CD1c-positive myeloid dendritic cell (primary cell): ENCODE data around the gene ZSWIM4.

Experiments
- DNase-seq: peaks from one replicate; pipeline ENCODE4 v3.0.0-alpha.2; 2016; ENCODE audit errors: extremely low spot score

Gene ZSWIM4

GRCh38 chr19:13794757-13795589 lies at the start of gene ZSWIM4:
ZSWIM4 (plus strand) TSS chr19:13795443; CDS start chr19:13795649, 206 bp downstream.
- peak; percentile 98 for DNase-seq

- no peak for DNase-seq
These were observed 48.2 kb upstream of the ZSWIM4 start for GRCh38 chr19:13747098-13747453.

DNA sequence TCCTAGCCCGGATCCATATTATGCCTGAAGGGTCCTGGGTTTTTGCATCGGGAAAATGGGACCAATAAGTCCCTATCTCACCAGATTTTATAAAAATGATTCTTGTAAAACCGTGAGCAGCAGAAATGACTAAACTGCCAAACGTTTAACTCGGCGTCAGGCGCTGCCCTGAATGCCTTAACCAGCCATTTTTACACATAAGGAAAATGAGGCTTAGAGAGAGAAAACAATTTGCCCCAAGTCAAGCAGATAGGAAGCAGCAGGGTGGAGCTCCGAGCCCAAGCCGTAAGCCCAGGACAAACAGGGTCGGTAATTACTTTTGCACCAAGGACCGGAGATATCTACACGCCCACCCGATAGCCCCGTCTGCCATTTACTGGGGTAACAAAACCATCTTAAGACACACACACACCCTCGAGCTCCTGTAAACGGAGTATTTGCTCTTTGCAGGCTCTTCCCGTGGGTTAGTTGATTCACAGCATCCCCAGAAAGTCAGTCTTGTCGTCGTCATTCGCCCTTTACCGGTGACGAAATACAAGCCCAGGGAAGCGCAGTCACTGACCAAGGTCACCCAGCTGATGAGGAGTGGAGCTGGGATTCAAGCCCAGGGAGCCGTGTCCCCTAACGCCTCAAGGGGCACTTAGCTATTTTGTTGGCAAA lies 46.9 kb upstream of the ZSWIM4 start:
- peak; percentile 26 for DNase-seq

DNA sequence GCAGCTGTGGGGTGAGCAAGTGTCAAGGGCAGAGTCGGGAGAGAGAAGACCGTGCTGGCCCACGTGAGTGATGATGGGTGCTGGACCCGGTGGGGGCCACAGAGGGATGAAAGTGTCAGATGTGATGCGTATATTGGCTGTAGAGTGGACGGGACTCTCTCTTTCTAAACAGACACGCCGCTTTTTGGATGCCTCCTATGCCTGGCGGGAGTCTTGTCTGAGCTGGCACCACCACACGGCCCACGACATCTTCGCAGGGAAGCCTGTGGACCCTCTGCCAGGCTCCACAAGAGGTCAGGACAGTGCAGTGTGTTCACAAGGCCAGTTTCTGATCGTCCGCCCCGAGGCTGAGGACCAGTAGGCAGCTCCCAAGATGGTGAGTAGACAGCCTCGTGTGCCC lies 43.8 kb upstream of the ZSWIM4 start:
- DNase-seq, result no peak

- DNase-seq, result peak; percentile 37
These were observed 41.6 kb upstream of the ZSWIM4 start for GRCh38 chr19:13753622-13754021.

DNA sequence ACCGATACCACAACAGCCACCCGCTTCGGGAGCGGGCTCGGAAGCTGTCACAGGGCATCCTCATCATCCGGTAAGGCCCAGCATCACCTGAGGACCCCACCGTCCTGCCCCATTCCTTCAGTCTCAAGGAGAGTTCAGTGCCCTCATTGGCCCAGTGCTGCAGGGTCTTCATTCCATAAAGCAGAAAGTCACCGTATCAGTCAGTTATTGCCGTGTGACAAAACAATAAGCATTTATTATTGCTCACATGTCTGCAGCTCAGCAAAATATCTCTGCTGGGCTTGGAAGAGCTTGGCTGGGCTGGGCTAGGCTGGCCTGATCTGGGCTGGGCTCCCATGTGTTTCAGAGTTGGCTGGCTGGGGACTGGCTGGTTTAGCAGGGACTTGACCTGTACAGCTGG lies 39.0 kb upstream of the ZSWIM4 start:
- DNase-seq, result no peak

DNA sequence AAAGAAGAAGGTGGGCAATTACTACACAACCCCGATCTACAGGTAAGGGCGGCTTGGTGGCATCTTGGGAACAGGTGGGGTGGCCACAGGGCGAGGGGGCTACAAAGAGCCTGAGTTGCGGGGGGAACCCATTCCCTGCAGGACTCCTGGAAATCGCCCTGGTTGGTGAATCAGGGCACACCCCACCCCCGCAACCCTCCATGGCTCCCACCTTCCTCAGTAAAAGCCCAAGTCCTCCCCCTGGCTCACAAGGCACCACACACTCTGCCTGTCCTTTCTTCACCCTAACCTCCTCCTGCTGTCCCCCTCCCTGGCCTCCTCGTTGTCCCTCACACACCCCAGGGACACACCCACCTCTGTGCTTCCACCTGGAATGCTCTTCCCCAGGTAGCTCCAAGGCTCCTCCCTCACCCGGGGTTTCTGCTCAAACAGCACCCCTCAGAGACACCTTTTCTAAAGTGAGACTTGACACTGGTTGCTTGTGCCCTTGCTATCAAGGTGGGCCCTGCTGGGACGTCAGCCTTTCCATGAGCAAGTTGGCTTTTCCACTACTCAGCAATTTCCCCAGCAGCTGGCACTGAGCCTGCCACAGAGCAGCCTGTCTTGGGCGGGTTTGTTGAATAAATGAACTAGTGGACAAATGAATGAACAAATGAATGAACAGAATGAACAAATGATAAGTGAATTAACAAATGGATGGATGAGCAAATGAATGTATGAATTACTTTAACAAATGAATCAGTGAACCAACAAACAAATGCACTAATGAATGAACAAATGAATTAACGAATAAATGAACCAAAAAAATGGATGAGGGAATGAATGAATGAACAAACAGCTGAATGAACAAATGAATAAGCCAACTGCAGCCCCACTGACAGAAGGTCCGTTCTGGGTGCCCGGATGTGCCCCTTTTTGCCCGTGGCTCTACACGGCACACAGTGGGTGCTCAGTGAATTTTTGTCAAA lies 37.2 kb upstream of the ZSWIM4 start:
- no peak for DNase-seq

GRCh38 chr19:13758795-13759194 lies 36.4 kb upstream of the ZSWIM4 start:
- DNase-seq, result no peak

DNA sequence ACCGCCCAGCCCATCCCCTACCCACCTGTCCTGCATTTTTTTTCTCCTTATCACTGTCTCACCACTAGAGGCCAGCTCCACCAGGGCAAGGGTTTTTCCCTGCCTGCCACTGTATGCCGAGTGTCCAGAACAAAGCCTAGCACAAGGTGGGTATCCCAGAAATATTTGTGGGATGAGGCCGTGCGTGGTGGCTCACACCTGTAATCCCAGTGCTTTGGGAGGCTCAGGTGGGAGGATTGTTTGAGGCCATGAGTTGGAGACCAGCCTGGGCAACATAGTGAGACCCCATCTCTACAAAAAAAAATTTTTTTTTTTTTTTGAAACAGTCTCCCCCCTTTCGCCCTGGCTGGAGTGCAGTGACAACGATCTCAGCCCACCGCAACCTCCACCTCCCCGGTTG lies 33.8 kb upstream of the ZSWIM4 start:
- DNase-seq, result no peak

DNA sequence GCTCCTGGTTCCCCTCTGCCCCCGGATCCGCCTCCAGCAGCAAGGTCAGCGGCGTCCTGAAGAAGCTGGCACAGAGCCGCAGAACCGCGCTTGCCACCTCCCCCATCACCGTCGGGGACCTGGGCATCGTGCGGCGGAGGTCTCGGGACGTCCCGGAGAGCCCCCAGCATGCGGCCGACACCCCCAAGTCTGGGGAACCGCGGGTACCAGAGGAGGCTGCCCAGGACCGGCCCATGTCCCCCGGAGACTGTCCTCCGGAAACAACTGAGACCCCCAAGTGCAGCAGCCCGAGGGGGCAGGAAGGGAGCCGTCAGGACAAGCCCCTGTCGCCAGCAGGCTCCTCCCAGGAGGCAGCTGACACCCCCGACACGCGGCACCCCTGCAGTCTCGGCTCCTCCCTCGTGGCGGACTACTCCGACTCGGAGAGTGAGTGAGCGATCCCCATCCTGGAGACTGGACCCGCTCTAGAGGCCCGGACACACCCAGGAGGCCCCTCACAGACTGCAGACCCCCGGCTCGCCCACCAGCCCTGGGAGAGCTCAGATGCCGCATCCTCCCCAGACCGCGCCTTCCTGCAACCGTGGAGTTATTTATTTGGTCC lies 32.5 kb upstream of the ZSWIM4 start:
- no peak for DNase-seq

- no peak for DNase-seq
These were observed 32.0 kb upstream of the ZSWIM4 start for GRCh38 chr19:13763265-13763664.

DNA sequence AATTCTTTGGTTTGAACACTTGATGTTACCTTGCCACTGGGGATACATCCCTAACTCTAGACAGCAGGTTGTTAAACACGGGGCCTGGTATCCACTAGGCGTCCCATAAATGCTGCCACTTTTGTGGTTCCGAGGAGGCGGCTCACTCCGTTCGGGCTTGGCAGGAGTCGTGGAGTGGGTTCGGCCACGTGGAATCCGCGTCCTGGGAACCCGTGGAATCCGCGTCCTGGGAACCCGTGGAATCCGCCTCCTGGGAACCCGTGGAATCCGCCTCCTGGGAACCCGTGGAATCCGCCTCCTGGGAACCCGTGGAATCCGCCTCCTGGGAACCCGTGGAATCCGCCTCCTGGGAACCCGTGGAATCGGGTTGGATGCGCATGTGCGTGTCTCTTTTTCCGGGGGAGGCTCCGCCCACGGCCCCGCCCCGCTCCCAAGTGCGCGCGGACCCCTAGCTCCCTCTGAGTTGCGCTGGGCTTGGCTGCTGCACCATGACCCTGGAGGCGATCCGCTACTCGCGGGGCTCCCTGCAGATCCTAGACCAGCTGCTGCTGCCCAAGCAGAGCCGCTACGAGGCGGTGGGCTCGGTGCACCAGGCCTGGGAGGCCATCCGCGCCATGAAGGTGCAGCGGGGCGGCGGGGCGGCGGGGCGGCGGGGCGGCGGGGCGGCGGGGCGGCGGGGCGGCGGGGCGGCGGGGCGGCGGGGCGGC lies 31.0 kb upstream of the ZSWIM4 start, which contains the start of gene MRI1:
Gene MRI1 (plus strand): TSS at position 422 of the 707 bp plus-strand sequence. CDS start 67 bp downstream, at position 489.
- peak; percentile 42 for DNase-seq

- peak; percentile 44 for DNase-seq
These were observed 30.3 kb upstream of the ZSWIM4 start for GRCh38 chr19:13764821-13765394.

GRCh38 chr19:13765395-13766094 lies 29.7 kb upstream of the ZSWIM4 start:
- no peak for DNase-seq

GRCh38 chr19:13766095-13766481 lies 29.2 kb upstream of the ZSWIM4 start:
- no peak for DNase-seq

DNA sequence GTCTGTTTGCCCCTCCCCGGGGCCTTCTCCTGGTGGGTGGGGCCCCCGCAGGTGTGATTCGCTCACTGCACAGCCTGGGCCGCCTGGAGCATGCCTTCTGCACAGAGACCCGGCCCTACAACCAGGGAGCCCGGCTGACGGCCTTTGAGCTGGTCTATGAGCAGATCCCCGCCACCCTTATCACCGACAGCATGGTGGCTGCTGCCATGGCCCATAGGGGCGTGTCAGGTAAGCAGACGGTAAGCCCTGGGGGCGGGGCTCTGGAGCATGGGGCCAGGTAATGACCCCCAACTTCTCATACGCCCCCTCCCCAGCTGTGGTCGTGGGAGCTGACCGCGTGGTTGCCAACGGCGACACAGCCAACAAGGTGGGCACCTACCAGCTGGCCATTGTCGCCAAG lies 26.7 kb upstream of the ZSWIM4 start:
- no peak for DNase-seq

DNA sequence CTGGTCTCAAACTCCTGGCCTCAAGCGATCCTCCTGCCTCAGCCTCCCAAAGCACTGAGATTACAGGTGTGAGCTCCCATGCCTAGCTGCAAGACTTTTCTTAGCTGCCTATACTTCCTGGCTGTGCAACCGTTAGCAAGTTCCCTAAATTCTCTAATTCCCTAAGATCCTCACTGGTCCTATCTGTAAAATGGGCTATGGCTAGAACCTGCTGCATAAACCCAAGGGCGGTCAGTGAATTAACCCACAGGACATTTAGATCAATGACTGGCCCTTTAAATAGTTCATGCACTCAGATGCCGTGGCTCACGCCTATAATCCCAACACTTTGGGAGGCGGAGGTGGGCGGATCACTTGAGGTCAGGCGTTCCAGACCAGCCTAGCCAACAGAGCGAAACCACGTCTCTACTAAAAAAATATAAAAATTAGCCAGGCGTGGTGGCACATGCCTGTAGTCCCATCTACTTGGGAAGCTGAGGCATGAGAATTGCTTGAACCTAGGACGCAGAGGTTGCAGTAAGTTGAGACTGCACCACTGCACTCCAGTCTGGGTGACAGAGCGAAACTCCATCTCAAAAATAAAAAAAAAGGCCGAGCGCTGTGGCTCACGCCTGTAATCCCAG lies 25.1 kb upstream of the ZSWIM4 start:
- no peak for DNase-seq

- peak; percentile 94 for DNase-seq
These were observed 20.7 kb upstream of the ZSWIM4 start, which contains the start of gene C19orf53 for GRCh38 chr19:13774217-13775191. C19orf53 (plus strand) TSS chr19:13774456; CDS start chr19:13774478, 22 bp downstream.
